Type B pancreatic cell (in vitro differentiated cells): Measurements from ENCODE around the gene SERGEF. TPM values are rescaled to one million over a fixed set of nuclear protein-coding genes. Genes with fewer than 3 reads are reported as not detected.

Experiments used
- DNase-seq: peaks from one replicate; pipeline ENCODE4 v3.0.0; 2021; ENCODE audit warnings: mixed read lengths; ENCODE audit not compliant: unreplicated experiment; ENCODE audit errors: extremely low spot score
- H3K27ac Mint-ChIP-seq: 2 replicates; pipeline ENCODE4 v1.8.0; 2021; ENCODE audit warnings: mild to moderate bottlenecking, mixed read lengths
- H3K27me3 Mint-ChIP-seq: 2 replicates; pipeline ENCODE4 v1.8.0; 2021; ENCODE audit warnings: mixed read lengths
- H3K36me3 Mint-ChIP-seq: 2 replicates; pipeline ENCODE4 v1.8.0; 2021; ENCODE audit warnings: mixed read lengths
- H3K4me1 Mint-ChIP-seq: one replicate; pipeline ENCODE4 v1.8.0; 2021; ENCODE audit warnings: mixed read lengths; ENCODE audit not compliant: unreplicated experiment
- H3K4me3 Mint-ChIP-seq: 2 replicates; pipeline ENCODE4 v1.8.0; 2021; ENCODE audit warnings: mild to moderate bottlenecking, mixed read lengths
- H3K9me3 Mint-ChIP-seq: 2 replicates; pipeline ENCODE4 v1.8.0; 2021; ENCODE audit warnings: mixed read lengths
- total RNA-seq: library from RNA; stranded (reverse); gene quantifications from 2 replicates; pipeline ENCODE4 v1.2.1, GENCODE V29; 2021; ENCODE audit warnings: low replicate concordance
- TF ChIP-seq, protein P1 (sequence below): fragments of 200-600 bp; sonication (generic); conservative IDR thresholded peaks from 2 replicates; pipeline ENCODE4 v1.5.0; 2021; ENCODE audit warnings: antibody characterized with exemption, mild to moderate bottlenecking

The SERGEF gene
- total RNA-seq, 1 donor from 2014 or later, result 26.4 TPM

DNA sequence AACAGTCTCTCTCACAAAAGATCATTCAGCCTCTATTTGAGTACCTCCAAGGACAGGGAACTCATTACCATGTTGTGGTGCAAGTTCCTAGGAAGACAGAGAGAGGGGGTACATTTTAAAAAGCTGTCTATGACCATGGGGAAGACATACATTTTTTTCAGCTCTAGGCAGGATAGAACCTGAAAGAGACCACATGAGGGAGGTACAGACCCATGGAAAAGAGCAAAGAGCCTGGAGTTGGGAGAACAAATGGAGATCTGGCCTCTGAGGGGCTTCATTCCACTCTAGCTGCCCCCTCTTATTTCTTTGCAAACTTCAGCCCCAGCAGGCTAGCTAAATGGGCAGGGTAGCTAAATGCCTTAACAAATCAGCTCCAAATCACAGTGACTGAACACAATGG, 241.9 kb downstream of the SERGEF start:
- Mint-ChIP-seq H3K4me1 (peaks cover 10% of the 10 kb centered on the region), H3K9me3 (no peaks in the 10 kb centered on the region), H3K36me3 (no peaks in the 10 kb centered on the region), H3K27me3 (peaks cover 2% of the 10 kb centered on the region), H3K4me3 (no peak overlapping the region), H3K27ac (no peak overlapping the region)
- TF ChIP-seq, protein P1, sequence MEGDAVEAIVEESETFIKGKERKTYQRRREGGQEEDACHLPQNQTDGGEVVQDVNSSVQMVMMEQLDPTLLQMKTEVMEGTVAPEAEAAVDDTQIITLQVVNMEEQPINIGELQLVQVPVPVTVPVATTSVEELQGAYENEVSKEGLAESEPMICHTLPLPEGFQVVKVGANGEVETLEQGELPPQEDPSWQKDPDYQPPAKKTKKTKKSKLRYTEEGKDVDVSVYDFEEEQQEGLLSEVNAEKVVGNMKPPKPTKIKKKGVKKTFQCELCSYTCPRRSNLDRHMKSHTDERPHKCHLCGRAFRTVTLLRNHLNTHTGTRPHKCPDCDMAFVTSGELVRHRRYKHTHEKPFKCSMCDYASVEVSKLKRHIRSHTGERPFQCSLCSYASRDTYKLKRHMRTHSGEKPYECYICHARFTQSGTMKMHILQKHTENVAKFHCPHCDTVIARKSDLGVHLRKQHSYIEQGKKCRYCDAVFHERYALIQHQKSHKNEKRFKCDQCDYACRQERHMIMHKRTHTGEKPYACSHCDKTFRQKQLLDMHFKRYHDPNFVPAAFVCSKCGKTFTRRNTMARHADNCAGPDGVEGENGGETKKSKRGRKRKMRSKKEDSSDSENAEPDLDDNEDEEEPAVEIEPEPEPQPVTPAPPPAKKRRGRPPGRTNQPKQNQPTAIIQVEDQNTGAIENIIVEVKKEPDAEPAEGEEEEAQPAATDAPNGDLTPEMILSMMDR, result no peak
- DNase-seq, result no peak

DNA sequence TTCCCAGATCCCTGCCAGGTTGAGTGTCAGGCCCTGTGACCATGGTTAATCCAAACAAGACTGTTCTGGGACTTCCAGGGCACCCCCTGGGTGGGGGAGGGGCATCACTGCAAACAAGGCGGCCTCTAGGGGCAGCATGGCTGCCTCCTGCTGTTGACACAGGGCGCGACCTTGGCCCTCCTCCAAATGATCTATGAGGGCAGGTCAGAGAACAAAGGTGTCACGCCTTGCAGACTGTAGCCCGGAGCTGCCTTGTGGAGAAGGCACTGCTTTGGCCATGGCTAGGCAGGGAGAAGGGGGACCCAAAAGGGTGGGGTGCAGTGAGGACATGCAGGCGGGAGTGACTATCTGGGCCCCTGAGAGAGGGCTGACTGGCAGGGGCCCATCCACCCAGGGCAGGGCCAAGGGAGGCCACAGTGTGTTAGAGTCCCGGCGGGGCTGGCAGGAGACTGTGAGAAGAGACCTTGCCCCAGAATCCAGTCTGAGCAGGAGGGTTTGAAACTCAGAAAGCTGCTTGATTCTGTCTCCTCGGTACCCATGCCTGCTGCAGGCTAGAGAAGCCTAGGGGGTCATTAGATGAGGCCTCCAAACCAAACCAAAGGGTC, 242.7 kb downstream of the SERGEF start:
- Mint-ChIP-seq H3K4me1 (peaks cover 18% of the 10 kb centered on the region), H3K4me3 (no peak overlapping the region), H3K27ac (no peak overlapping the region), H3K27me3 (peaks cover 2% of the 10 kb centered on the region), H3K36me3 (no peaks in the 10 kb centered on the region), H3K9me3 (no peaks in the 10 kb centered on the region)
- TF ChIP-seq, protein P1, result peak; percentile 39
- no peak for DNase-seq

DNA sequence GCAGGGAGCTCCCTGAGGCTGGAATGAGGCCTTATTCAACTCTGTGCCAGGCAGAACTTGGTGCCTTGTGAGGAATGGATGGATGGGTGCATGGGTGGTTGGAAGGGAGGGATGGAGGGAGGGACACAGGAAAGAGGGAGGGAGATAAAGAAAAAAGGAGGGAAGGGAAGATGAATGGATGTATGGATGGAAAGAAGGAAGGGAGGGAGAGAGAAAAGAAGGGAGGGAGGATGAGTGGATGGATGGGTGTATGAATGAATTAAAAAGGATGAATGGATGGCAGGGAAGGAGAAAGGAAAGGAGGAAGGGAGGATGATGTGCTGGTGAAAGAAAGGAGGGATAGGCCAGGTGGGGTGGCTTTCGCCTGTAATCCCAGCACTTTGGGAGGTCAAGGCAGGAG, 243.6 kb downstream of the SERGEF start:
- Mint-ChIP-seq H3K4me3 (no peak overlapping the region), H3K36me3 (no peaks in the 10 kb centered on the region)
- TF ChIP-seq, protein P1, result no peak

DNA sequence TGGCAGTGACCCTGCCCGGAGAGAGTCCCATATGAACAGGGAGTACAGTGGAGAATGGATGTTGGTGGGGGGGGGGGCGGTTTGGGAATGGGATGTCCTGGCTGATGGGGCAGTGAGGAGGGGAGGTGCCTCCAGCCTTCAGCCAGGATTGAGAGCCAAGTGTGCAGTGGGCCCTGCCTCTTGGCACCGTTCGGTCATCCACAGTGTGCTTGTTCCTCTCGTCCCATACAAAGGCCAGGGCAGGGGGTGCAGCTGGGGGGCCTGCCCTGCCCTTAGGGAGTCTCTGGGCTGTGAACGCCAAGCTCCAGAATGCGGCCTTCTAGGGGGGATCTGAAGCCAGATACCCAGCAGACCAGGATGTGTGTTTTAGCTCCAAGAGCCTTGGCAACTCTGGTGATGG, 244.3 kb downstream of the SERGEF start:
- Mint-ChIP-seq H3K36me3 (no peaks in the 10 kb centered on the region), H3K9me3 (no peaks in the 10 kb centered on the region), H3K27ac (no peak overlapping the region), H3K4me1 (peaks cover 29% of the 10 kb centered on the region), H3K27me3 (peaks cover 6% of the 10 kb centered on the region), H3K4me3 (no peak overlapping the region)
- DNase-seq, result no peak
- TF ChIP-seq, protein P1, result no peak

More for the DNA sequence above, 243.6 kb downstream of the SERGEF start:
- Mint-ChIP-seq H3K27ac (no peak overlapping the region), H3K27me3 (peaks cover 3% of the 10 kb centered on the region), H3K4me1 (peaks cover 26% of the 10 kb centered on the region), H3K9me3 (no peaks in the 10 kb centered on the region)
- DNase-seq, result no peak

DNA sequence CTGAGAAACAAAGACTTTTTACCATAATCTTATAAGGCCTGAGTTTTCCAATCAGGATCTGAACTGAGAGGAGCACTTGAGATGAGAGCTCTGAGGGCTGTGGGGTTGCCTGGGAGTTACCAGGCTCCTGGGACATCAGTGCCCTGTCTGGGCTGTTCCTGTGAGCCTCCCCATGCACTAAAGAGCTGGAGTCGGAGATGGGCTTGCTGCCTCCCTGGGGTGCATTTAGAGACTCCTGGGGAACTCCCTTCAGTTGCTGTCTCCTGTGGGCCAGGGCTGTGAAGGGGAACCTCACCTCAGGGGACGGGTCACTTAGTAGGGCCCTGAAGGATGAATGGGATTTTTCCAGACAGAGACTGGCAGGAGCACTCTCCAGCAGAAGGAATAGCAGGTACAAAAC, 244.9 kb downstream of the SERGEF start:
- Mint-ChIP-seq H3K27me3 (peaks cover 6% of the 10 kb centered on the region), H3K36me3 (no peaks in the 10 kb centered on the region), H3K4me1 (peaks cover 29% of the 10 kb centered on the region), H3K9me3 (no peaks in the 10 kb centered on the region), H3K27ac (no peak overlapping the region), H3K4me3 (no peak overlapping the region)
- TF ChIP-seq, protein P1, result no peak
- no peak for DNase-seq
